ENCODE data around the gene IRX2.

IRX2 gene

GRCh38 chr5:2740876-2741555, 10.5 kb downstream of the IRX2 start:
- Histone ChIP-seq H3K4me3 (no peak overlapping the region), H3K9me3 (no peaks in the 10 kb centered on the region), H3K27ac (no peak overlapping the region), H3K27me3 (peaks cover 0 to 83% of the 10 kb centered on the region in 2 donors), H3K4me1 (peaks cover 0 to 25% (median 17%) of the 10 kb centered on the region in 4 donors), H3K36me3 (no peaks in the 10 kb centered on the region)
- TF ChIP-seq, protein P1, sequence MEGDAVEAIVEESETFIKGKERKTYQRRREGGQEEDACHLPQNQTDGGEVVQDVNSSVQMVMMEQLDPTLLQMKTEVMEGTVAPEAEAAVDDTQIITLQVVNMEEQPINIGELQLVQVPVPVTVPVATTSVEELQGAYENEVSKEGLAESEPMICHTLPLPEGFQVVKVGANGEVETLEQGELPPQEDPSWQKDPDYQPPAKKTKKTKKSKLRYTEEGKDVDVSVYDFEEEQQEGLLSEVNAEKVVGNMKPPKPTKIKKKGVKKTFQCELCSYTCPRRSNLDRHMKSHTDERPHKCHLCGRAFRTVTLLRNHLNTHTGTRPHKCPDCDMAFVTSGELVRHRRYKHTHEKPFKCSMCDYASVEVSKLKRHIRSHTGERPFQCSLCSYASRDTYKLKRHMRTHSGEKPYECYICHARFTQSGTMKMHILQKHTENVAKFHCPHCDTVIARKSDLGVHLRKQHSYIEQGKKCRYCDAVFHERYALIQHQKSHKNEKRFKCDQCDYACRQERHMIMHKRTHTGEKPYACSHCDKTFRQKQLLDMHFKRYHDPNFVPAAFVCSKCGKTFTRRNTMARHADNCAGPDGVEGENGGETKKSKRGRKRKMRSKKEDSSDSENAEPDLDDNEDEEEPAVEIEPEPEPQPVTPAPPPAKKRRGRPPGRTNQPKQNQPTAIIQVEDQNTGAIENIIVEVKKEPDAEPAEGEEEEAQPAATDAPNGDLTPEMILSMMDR (IDR thresholded peaks at IDR 0.05), result no peak
- DNase-seq, result peak in 1 of 2 donors; percentile 53
- intact Hi-C loops (cut with DNase I; ENCODE audit: low total_unique reads), result no loop called here

DNA sequence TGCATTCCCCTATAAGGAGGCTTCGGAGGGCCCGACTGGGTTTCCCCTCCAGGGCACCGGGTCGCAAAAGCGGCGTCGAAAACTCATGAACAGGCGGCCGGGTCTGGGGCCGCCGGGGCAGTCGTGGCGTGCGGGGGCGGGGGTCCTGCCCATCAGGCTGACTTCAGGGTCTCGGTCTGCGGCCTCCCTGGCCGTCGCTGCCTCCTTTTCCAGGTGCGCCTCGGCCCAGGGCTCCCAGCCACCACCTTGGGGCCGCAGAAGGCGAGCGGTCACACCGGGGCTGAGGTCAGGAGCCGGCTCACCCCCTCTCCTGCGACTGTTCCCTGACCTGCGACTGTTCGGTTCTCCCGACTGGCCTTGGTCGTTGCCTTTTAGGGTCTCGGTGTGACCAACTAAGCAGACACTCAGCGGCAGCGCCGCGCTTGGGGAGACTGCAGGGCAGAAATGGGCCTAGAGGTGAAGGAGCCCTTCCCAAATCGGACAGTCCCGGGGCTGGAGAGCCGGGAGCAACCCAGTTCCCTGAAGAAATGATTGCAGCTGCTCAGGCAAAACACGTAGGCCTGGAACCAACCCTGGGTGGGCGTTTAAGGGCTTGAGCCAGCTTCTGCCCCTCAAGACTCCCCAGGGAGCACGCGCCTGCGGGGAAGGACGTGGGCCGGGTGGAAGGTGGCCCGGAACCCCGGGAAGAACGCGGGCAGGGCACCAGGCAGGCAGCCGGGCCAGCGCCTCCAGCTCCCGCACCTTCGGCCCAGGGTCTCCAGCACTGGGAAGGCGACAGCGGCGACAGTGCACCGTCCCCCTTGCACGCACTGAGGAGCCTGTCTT, 11.2 kb downstream of the IRX2 start:
- Histone ChIP-seq H3K9me3 (no peaks in the 10 kb centered on the region), H3K36me3 (no peaks in the 10 kb centered on the region), H3K4me3 (peak overlapping the region; percentile 45 to 57), H3K27ac (no peak overlapping the region), H3K27me3 (peaks cover 0 to 79% of the 10 kb centered on the region in 2 donors), H3K4me1 (peaks cover 0 to 25% (median 17%) of the 10 kb centered on the region in 4 donors)
- DNase-seq, result peak in 1 of 2 donors; percentile 44
- intact Hi-C loops (cut with DNase I; ENCODE audit: low total_unique reads), result no loop called here
- TF ChIP-seq, protein P1 (IDR thresholded peaks at IDR 0.05), result no peak

- intact Hi-C loops (cut with DNase I; ENCODE audit: low total_unique reads), result no loop called here
- Histone ChIP-seq H3K9me3 (no peaks in the 10 kb centered on the region), H3K27me3 (peaks cover 0 to 74% of the 10 kb centered on the region in 2 donors), H3K36me3 (no peaks in the 10 kb centered on the region), H3K4me1 (peaks cover 0 to 25% (median 17%) of the 10 kb centered on the region in 4 donors), H3K27ac (no peak overlapping the region), H3K4me3 (peak overlapping the region; percentile 45 to 57)
- TF ChIP-seq, protein P1 (IDR thresholded peaks at IDR 0.05), result no peak
- peak in 1 of 2 donors; percentile 60 for DNase-seq
Measured at GRCh38 chr5:2739360-2740050, 12.0 kb downstream of the IRX2 start.

DNA sequence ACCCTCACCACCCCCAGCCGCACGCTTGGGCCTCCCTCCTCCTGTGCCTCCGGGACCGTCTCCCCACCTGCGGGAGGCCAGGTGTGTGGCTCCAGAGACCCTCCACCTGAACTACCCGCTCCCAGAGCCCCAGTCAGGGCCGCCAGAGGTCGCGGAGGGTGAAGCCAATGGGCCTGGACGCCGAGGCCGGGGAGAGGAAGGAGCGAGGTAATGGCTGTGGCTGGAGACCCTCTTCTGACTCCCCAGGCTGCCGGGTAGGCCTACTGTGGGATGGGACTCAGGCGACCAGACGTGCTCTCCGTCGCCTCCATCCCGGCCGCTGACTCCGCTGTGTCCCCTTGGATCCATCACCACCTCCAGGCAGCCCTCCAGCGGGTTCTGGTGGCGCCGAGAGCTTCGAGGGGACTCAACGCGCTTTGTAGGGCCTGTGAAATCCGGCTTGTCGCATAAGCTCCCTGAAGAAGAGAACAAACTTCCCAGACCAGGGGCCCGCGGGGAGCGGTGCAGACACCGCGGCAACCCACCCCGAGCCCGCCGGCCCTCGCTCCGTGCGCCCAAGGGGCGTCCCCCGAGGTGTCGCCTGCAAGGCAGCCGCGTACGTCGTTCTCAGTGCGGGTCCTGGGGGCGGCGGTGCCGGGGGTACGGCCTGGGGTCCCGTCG, 12.6 kb downstream of the IRX2 start:
- H3K36me3 ChIP-seq, result no peaks in the 10 kb centered on the region
- peaks cover 0 to 25% (median 17%) of the 10 kb centered on the region in 4 donors for H3K4me1 ChIP-seq
- peak overlapping the region; percentile 45 to 57 for H3K4me3 ChIP-seq
- H3K9me3 ChIP-seq, result no peaks in the 10 kb centered on the region
- peak in 1 of 2 donors; percentile 56 for DNase-seq
- intact Hi-C loops (cut with DNase I; ENCODE audit: low total_unique reads), result no loop called here
- TF ChIP-seq, protein P1 (IDR thresholded peaks at IDR 0.05), result no peak
- no peak overlapping the region for H3K27ac ChIP-seq
- peaks cover 0 to 73% of the 10 kb centered on the region in 2 donors for H3K27me3 ChIP-seq

- no peak for DNase-seq
- Histone ChIP-seq H3K27ac (no peak overlapping the region), H3K27me3 (peaks cover 0 to 70% of the 10 kb centered on the region in 2 donors)
Measured at GRCh38 chr5:2738156-2738699, 13.2 kb downstream of the IRX2 start.

More at GRCh38 chr5:2738156-2738699, 13.2 kb downstream of the IRX2 start:
- intact Hi-C loops (cut with DNase I; ENCODE audit: low total_unique reads), result no loop called here
- H3K4me3 ChIP-seq, result no peak overlapping the region
- H3K36me3 ChIP-seq, result no peaks in the 10 kb centered on the region
- H3K4me1 ChIP-seq, result peaks cover 0 to 25% (median 17%) of the 10 kb centered on the region in 4 donors
- TF ChIP-seq, protein P1 (IDR thresholded peaks at IDR 0.05), result no peak
- no peaks in the 10 kb centered on the region for H3K9me3 ChIP-seq
